GM20000 (cell line): ENCODE results near the gene ISCA2.
A peak's percentile ranks its signal among the peaks of the same experiment; 100 is the strongest.

Source experiments
- DNase-seq: peaks from one replicate; pipeline ENCODE4 v3.0.0; 2012; ENCODE audit warnings: low spot score
- CTCF ChIP-seq: IDR thresholded peaks from 2 replicates; pipeline ENCODE4 v1.5.1; 2012; ENCODE audit warnings: mild to moderate bottlenecking, control low read depth; ENCODE audit errors: extremely low read depth, missing control alignments

ISCA2 gene

GRCh38 chr14:74483321-74483720, 10.2 kb upstream of the ISCA2 start:
- no peak for DNase-seq
- TF ChIP-seq CTCF = no peak

GRCh38 chr14:74486164-74486563, 7.4 kb upstream of the ISCA2 start:
- TF ChIP-seq CTCF = no peak
- DNase-seq = no peak

GRCh38 chr14:74488786-74489397, 4.7 kb upstream of the ISCA2 start:
- DNase-seq = no peak
- TF ChIP-seq CTCF = no peak

GRCh38 chr14:74490486-74490885, 3.1 kb upstream of the ISCA2 start:
- no peak for DNase-seq
- TF ChIP-seq CTCF = no peak

GRCh38 chr14:74491956-74492775, 1.4 kb upstream of the ISCA2 start:
- DNase-seq = peak; percentile 56
- TF ChIP-seq CTCF = peak; percentile 25

- no peak for DNase-seq
- TF ChIP-seq CTCF = no peak
Measured at GRCh38 chr14:74492776-74493342, 706 bp upstream of the ISCA2 start, which contains the start of gene NPC2. NPC2 (minus strand) TSS chr14:74493305; CDS start chr14:74493274, 31 bp downstream.

GRCh38 chr14:74495356-74495755, 1.8 kb downstream of the ISCA2 start:
- no peak for DNase-seq
- no peak for TF ChIP-seq CTCF
